Cardiac muscle cell (in vitro differentiated cells and primary cell): ENCODE data around the gene ABTB1. TPM values are rescaled to one million over a fixed set of nuclear protein-coding genes. Genes with fewer than 3 reads are reported as not detected.

ENCODE experiments used
- DNase-seq, 2 donors: peaks; one replicate each; pipeline versions ENCODE4 v3.0.0 to v3.0.0-alpha.2; 2010 to 2017; ENCODE audit warnings: low read depth in 1 of 2, low spot score in 1 of 2
- H3K27ac ChIP-seq: fragments of 200-600 bp; sonication (generic); 2 replicates; pipeline ENCODE4 v1.5.1; 2016
- H3K27me3 ChIP-seq: fragments of 200-600 bp; sonication (generic); 2 replicates; pipeline ENCODE4 v1.6.0; 2016; ENCODE audit warnings: control low read depth
- H3K36me3 ChIP-seq: fragments of 200-600 bp; sonication (generic); 2 replicates; pipeline ENCODE4 v1.5.1; 2016; ENCODE audit warnings: control low read depth
- H3K4me1 ChIP-seq: fragments of 200-600 bp; sonication (generic); 2 replicates; pipeline ENCODE4 v1.8.1; 2017; ENCODE audit warnings: low read depth, mild to moderate bottlenecking, mixed run types
- H3K4me3 ChIP-seq: fragments of 200-600 bp; sonication (generic); 2 replicates; pipeline ENCODE4 v1.5.1; 2016; ENCODE audit warnings: mild to moderate bottlenecking
- H3K9me3 ChIP-seq: fragments of 200-600 bp; sonication (generic); 2 replicates; pipeline ENCODE4 v1.5.1; 2017; ENCODE audit warnings: low read depth, mild to moderate bottlenecking, control low read depth
- CTCF ChIP-seq: IDR thresholded peaks from 2 replicates; pipeline ENCODE4 v1.5.1; 2012; ENCODE audit warnings: low read depth, mild to moderate bottlenecking, low read length
- polyA plus RNA-seq: library from polyadenylated mRNA; unstranded; fragments of >200 nt; fragmentation: Nextera tagmentation; extraction: Ambion mirVana; gene quantifications from 2 replicates; pipeline ENCODE4 v1.2.1, GENCODE V29; 2016
- total RNA-seq: library from RNA; depleted of rRNA; stranded (reverse); fragments of >200 nt; gene quantifications from 2 replicates; pipeline ENCODE4 v1.2.3, GENCODE V29; 2016

Gene ABTB1
- total and polyA plus RNA-seq, 2 experiments from 2014 or later = 8.0 to 17.1 TPM

DNA sequence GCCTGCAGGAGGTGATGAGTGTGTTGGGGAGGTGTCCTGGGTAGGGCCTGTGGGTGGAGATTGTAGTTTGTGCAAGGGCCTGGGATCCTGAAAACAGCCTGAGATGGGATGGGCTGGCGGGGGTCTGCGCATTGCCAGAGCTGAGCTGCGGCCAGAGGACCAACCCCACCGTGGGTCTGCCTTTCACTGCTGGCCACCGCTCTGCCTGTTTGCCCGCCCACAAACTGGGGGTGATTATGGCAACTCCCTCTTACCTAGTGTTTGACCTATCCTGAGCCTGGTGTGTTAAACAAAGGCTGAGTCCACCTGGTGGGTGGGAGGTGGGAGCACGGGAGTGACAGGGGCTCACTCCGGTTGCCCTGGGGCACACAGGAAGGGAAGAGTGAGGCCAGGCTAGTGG is 9.8 kb downstream of the ABTB1 start:
- Histone ChIP-seq H3K4me3 (no peak overlapping the region), H3K36me3 (no peaks in the 10 kb centered on the region), H3K27me3 (no peaks in the 10 kb centered on the region), H3K4me1 (no peaks in the 10 kb centered on the region), H3K27ac (no peak overlapping the region), H3K9me3 (no peaks in the 10 kb centered on the region)
- no peak for DNase-seq
- no peak for TF ChIP-seq CTCF

- no peak for TF ChIP-seq CTCF
- no peaks in the 10 kb centered on the region for H3K36me3 ChIP-seq
- H3K27ac ChIP-seq = no peak overlapping the region
- no peaks in the 10 kb centered on the region for H3K27me3 ChIP-seq
- no peaks in the 10 kb centered on the region for H3K9me3 ChIP-seq
- no peak overlapping the region for H3K4me3 ChIP-seq
- DNase-seq = no peak
- no peaks in the 10 kb centered on the region for H3K4me1 ChIP-seq
These were observed 12.3 kb downstream of the ABTB1 start for GRCh38 chr3:127684871-127685707.

- H3K4me3 ChIP-seq = no peak overlapping the region
- TF ChIP-seq CTCF = no peak
- no peak for DNase-seq
- no peaks in the 10 kb centered on the region for H3K9me3 ChIP-seq
- H3K4me1 ChIP-seq = no peaks in the 10 kb centered on the region
- H3K36me3 ChIP-seq = no peaks in the 10 kb centered on the region
- H3K27ac ChIP-seq = no peak overlapping the region
- no peaks in the 10 kb centered on the region for H3K27me3 ChIP-seq
These were observed 13.2 kb downstream of the ABTB1 start for GRCh38 chr3:127685708-127686511.

DNA sequence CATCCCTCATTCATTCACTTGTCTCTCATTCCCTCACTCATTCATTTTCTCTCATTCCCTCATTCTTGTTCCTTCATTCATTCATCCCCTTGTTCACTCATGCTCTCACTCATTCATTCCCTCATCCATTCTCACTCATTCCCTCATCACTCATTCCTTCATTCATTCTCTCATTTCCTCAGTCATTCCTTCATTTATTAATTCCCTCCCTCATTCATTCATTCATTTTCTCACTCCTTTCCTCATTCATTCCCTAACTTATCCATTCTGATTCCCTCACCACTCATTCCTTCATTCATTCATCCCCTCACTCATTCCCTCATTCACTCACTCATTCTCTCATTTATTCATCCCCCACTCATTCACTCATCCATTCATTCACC is 13.8 kb downstream of the ABTB1 start:
- no peaks in the 10 kb centered on the region for H3K9me3 ChIP-seq

More for the DNA sequence above, 13.8 kb downstream of the ABTB1 start:
- Histone ChIP-seq H3K4me3 (no peak overlapping the region), H3K27me3 (no peaks in the 10 kb centered on the region), H3K36me3 (no peaks in the 10 kb centered on the region), H3K4me1 (no peaks in the 10 kb centered on the region), H3K27ac (no peak overlapping the region)
- no peak for TF ChIP-seq CTCF
- no peak for DNase-seq
